Renal pelvis (tissue), 4 donors: ENCODE data around the gene BTLA. TPM values are rescaled to one million over a fixed set of nuclear protein-coding genes. Genes with fewer than 3 reads are reported as not detected.
"Not testable (repeated sequence)": the region's sequence is repeated elsewhere in the genome, so short reads cannot be mapped to it uniquely, and the experiment has no call there.

Experiments
- DNase-seq: peaks from one replicate; pipeline ENCODE4 v3.0.0-alpha.2; 2013
- polyA plus RNA-seq, 3 donors: library from polyadenylated mRNA; unstranded; fragments of 120-200 nt; gene quantifications; one replicate each; pipeline ENCODE4 v1.2.1, GENCODE V29; 2013; ENCODE audit not compliant: insufficient read length in 3 of 3

The BTLA gene
- polyA plus RNA-seq, 3 donors: 0.41 to 0.88 (median 0.53) TPM

GRCh38 chr3:112448939-112449338 is 50.3 kb downstream of the BTLA start:
- DNase-seq: no peak

GRCh38 chr3:112446343-112446742 is 52.9 kb downstream of the BTLA start:
- no peak for DNase-seq

- no peak for DNase-seq
Observed at GRCh38 chr3:112445839-112446238, 53.4 kb downstream of the BTLA start.

GRCh38 chr3:112437146-112438022 is 61.9 kb downstream of the BTLA start:
- no peak for DNase-seq

GRCh38 chr3:112429960-112430359 is 69.3 kb downstream of the BTLA start:
- no peak for DNase-seq

GRCh38 chr3:112427123-112427522 is 72.1 kb downstream of the BTLA start:
- no peak for DNase-seq

- no peak for DNase-seq
Observed at GRCh38 chr3:112425858-112426750, 73.2 kb downstream of the BTLA start.

GRCh38 chr3:112425382-112425781 is 73.9 kb downstream of the BTLA start:
- no peak for DNase-seq

GRCh38 chr3:112424394-112424793 is 74.9 kb downstream of the BTLA start:
- DNase-seq: no peak

GRCh38 chr3:112422921-112423320 is 76.4 kb downstream of the BTLA start:
- DNase-seq: not testable (repeated sequence)

- DNase-seq: not testable (repeated sequence)
Observed at GRCh38 chr3:112418526-112418925, 80.7 kb downstream of the BTLA start.

GRCh38 chr3:112417696-112418318 is 81.5 kb downstream of the BTLA start:
- DNase-seq: no peak

GRCh38 chr3:112416391-112417212 is 82.7 kb downstream of the BTLA start:
- DNase-seq: no peak

GRCh38 chr3:112415390-112415789 is 83.9 kb downstream of the BTLA start:
- no peak for DNase-seq

Other genes with a start within 250 kb of the BTLA start
- 1 to 10 TPM in 1 of 3 donors, under 1 TPM in 2; 0.48 to 1.2 (median 0.86) TPM for gene SLC9C1, start 205.3 kb downstream of the BTLA start, polyA plus RNA-seq
- 10 to 100 TPM; 34.1 to 41.0 (median 37.6) TPM for gene CD200, start 166.3 kb downstream of the BTLA start, polyA plus RNA-seq
- gene ATG3, start 62.5 kb upstream of the BTLA start, polyA plus RNA-seq: 10 to 100 TPM; 42.5 to 52.0 (median 51.0) TPM
- 10 to 100 TPM; 60.8 to 70.5 (median 67.5) TPM for gene SLC35A5, start 62.6 kb upstream of the BTLA start, polyA plus RNA-seq
- 10 to 100 TPM; 66.3 to 97.8 (median 75.3) TPM for gene CCDC80, start 141.7 kb upstream of the BTLA start, polyA plus RNA-seq